Adrenal gland (tissue), 5 donors: ENCODE data around the gene MACROD2.

Experiments
- CTCF ChIP-seq, 6 experiments: fragments of 450-650 bp in 4 of 6; fragments of 200-600 bp in 2 of 6; sonication (generic) in 1 of 6; IDR thresholded peaks; 1 replicate in 5 of 6; 2 replicates in 1 of 6; pipeline versions ENCODE4 v1.5.1 to v1.8.0; 2016 to 2021; ENCODE audit warnings: antibody characterized with exemption in 6 of 6, mild to moderate bottlenecking in 2 of 6, moderate library complexity in 1 of 6
- POLR2A ChIP-seq, 2 donors: fragments of 450-650 bp; IDR thresholded peaks; one replicate each; pipeline ENCODE4 v1.6.1; 2017; ENCODE audit warnings: antibody characterized with exemption in 2 of 2, mild to moderate bottlenecking in 2 of 2, moderate library complexity in 1 of 2
- donor health status: DM: no; HTN: no; CAD: no.

GRCh38 chr20:14996883-14997672 lies 1001.8 kb downstream of the MACROD2 start:
- no peak for TF ChIP-seq CTCF (IDR thresholded peaks at IDR 0.05)
- no peak for TF ChIP-seq POLR2A (IDR thresholded peaks at IDR 0.05)
